Vagina (tissue), 2 donors: Measurements from ENCODE around the gene CFDP1. TPM values are rescaled to one million over a fixed set of nuclear protein-coding genes. Genes with fewer than 3 reads are reported as not detected.
"Not testable (repeated sequence)": the region's sequence is repeated elsewhere in the genome, so short reads cannot be mapped to it uniquely, and the experiment has no call there.

Experiments
- DNase-seq, 2 donors: peaks; one replicate each; pipeline ENCODE4 v3.0.0-alpha.2; 2017; ENCODE audit errors: extremely low spot score in 2 of 2
- H3K27ac ChIP-seq: fragments of 200-600 bp; sonication (generic); one replicate; pipeline ENCODE4 v1.5.1; 2019
- H3K27me3 ChIP-seq: fragments of 200-600 bp; sonication (generic); one replicate; pipeline ENCODE4 v1.5.1; 2019
- H3K36me3 ChIP-seq, 2 donors: fragments of 200-600 bp; sonication (generic); one replicate each; pipeline ENCODE4 v1.5.1; 2017 to 2019
- H3K4me1 ChIP-seq: fragments of 200-600 bp; sonication (generic); one replicate; pipeline ENCODE4 v1.5.1; 2019
- H3K4me3 ChIP-seq, 2 donors: fragments of 200-600 bp; sonication (generic); 1 replicate in 1 of 2; 2 replicates in 1 of 2; pipeline ENCODE4 v1.5.1; 2016 to 2019
- H3K9me3 ChIP-seq: fragments of 200-600 bp; sonication (generic); one replicate; pipeline ENCODE4 v1.5.1; 2019
- CTCF ChIP-seq, 3 experiments: fragments of 450-650 bp in 2 of 3; fragments of 200-600 bp in 1 of 3; sonication (generic) in 1 of 3; IDR thresholded peaks; one replicate each; pipeline ENCODE4 v1.5.1; 2017 to 2019; ENCODE audit warnings: antibody characterized with exemption in 3 of 3, mild to moderate bottlenecking in 2 of 3, moderate library complexity in 2 of 3
- POLR2A ChIP-seq, 2 donors: fragments of 450-650 bp; IDR thresholded peaks; one replicate each; pipeline ENCODE4 v1.6.1; 2017; ENCODE audit warnings: antibody characterized with exemption in 2 of 2, mild to moderate bottlenecking in 2 of 2, moderate library complexity in 2 of 2
- POLR2AphosphoS5 ChIP-seq, 2 donors: sonication (generic); formaldehyde crosslinking; IDR thresholded peaks; one replicate each; pipeline ENCODE4 v1.9.0; 2017; ENCODE audit warnings: antibody characterized with exemption in 2 of 2, mild to moderate bottlenecking in 2 of 2, low read depth in 1 of 2; ENCODE audit not compliant: insufficient read depth in 1 of 2
- intact Hi-C: fragments of 100-400 bp; cut with DNase I; formaldehyde crosslinking; loops from one replicate; pipeline ENCODE4 v1.15.1; 2023
- total RNA-seq: library from RNA; depleted of rRNA; stranded (reverse); fragments of >200 nt; gene quantifications from one replicate; pipeline ENCODE4 v1.2.3, GENCODE V29; 2016

CFDP1 gene
- total RNA-seq, 1 donor from 2014 or later: 45.7 TPM

- TF ChIP-seq CTCF (IDR thresholded peaks at IDR 0.05): no peak
- TF ChIP-seq POLR2AphosphoS5 (IDR thresholded peaks at IDR 0.05; ENCODE audit: insufficient read depth in 1 of 2, low read depth in 1 of 2): no peak
- TF ChIP-seq POLR2A (IDR thresholded peaks at IDR 0.05): no peak
- no peaks in the 10 kb centered on the region for H3K27me3 ChIP-seq
- no peak for DNase-seq
- intact Hi-C loops: no loop called here
- no peak overlapping the region for H3K27ac ChIP-seq
- H3K36me3 ChIP-seq: no peaks in the 10 kb centered on the region
- no peak overlapping the region for H3K4me3 ChIP-seq
- H3K9me3 ChIP-seq: no peaks in the 10 kb centered on the region
- H3K4me1 ChIP-seq: peaks cover 33% of the 10 kb centered on the region
Observed at GRCh38 chr16:75457485-75458021, 24.2 kb upstream of the CFDP1 start.

- intact Hi-C loops: no loop called here
- no peak for DNase-seq
- Histone ChIP-seq H3K4me3 (no peak overlapping the region), H3K9me3 (no peaks in the 10 kb centered on the region), H3K36me3 (no peaks in the 10 kb centered on the region), H3K4me1 (peaks cover 27% of the 10 kb centered on the region), H3K27me3 (no peaks in the 10 kb centered on the region), H3K27ac (no peak overlapping the region)
- TF ChIP-seq CTCF (IDR thresholded peaks at IDR 0.05) (no peak), POLR2AphosphoS5 (IDR thresholded peaks at IDR 0.05; ENCODE audit: insufficient read depth in 1 of 2, low read depth in 1 of 2) (no peak), POLR2A (IDR thresholded peaks at IDR 0.05) (no peak)
Observed at GRCh38 chr16:75456971-75457370, 23.7 kb upstream of the CFDP1 start.

DNA sequence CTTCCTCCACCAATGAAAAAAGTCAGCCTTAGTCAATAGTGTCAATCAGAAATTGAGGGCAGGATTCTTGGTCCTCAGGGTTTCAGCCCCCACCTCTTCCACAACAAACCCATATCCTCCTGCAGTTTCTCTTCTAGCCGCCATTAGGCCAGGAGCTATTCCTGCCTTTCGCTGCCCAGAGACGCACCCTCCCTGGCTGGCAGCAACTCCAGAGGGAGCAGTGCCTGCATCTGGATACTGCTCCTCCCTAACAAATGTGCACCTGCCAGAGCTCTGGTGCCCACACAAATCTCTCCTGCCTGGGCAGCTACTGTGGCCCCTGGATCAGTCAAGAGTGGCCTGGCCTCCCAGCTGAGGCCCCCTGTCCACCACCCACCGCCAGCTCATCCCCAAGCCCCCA lies 23.2 kb upstream of the CFDP1 start:
- H3K4me1 ChIP-seq: peaks cover 22% of the 10 kb centered on the region
- H3K27me3 ChIP-seq, H3K9me3 ChIP-seq, H3K27ac ChIP-seq, H3K36me3 ChIP-seq, H3K4me3 ChIP-seq, intact Hi-C loops, DNase-seq: not testable (repeated sequence)

DNA sequence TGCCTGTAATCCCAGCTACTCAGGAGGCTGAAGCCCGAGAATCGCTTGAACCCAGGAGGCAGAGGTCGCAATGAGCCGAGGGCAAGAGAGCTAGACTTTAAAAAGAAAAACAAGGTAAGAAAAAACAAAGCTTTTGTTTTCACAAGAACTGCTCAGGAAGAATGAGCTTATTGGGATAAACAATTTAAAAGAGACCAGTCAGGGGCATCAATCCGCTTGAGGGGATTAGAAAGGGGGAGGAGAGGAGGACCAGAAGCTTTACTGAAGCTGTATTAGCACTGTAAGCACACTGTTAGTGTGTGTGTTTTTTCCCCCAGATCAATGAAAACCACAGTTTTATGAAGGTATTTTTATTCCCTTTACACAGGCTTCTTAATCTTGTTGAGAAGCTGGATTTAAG lies 22.4 kb upstream of the CFDP1 start:
- Histone ChIP-seq H3K9me3 (no peaks in the 10 kb centered on the region), H3K4me1 (peaks cover 14% of the 10 kb centered on the region), H3K4me3 (no peak overlapping the region), H3K27me3 (no peaks in the 10 kb centered on the region), H3K36me3 (peaks cover 0 to 10% of the 10 kb centered on the region in 2 donors), H3K27ac (no peak overlapping the region)
- DNase-seq: no peak
- TF ChIP-seq POLR2A (IDR thresholded peaks at IDR 0.05) (no peak), POLR2AphosphoS5 (IDR thresholded peaks at IDR 0.05; ENCODE audit: insufficient read depth in 1 of 2, low read depth in 1 of 2) (no peak), CTCF (IDR thresholded peaks at IDR 0.05) (no peak)
- intact Hi-C loops: no loop called here

DNA sequence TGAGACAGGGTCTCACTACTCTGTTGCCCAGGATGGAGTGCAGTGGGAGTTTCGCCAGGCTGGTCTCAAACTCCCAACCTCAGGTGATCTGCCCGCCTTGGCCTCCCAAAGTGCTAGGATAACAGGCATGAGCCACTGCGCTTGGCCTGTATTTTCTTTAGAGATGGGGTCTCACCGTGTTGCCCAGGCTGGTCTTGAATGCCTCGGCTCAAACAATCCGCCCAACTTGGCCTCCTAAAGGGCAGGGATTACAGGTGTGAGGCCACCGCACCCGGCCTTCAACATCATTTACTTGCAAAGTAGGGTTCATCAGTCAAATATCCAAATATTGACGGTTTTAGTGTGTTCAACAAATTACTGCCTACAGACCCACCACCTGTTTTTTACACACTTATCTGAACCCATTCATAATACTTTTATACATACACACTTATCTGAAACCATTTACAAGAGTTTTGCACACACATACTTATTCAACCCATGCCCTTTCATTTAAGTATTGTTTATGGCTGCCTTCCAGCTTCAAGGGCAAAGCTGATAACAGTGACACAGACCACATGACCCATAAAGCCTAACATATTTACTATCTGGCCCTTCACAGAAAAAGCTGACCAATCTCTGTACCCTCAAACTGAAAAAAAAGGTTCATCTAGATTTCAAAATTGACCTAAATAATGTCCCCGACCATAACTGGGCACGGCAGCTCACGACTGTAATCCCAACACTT lies 19.3 kb upstream of the CFDP1 start:
- Histone ChIP-seq H3K9me3 (no peaks in the 10 kb centered on the region), H3K4me1 (peaks cover under 1% of the 10 kb centered on the region), H3K4me3 (no peak overlapping the region), H3K36me3 (peaks cover 0 to 22% of the 10 kb centered on the region in 2 donors), H3K27me3 (no peaks in the 10 kb centered on the region), H3K27ac (no peak overlapping the region)
- TF ChIP-seq POLR2AphosphoS5 (IDR thresholded peaks at IDR 0.05; ENCODE audit: insufficient read depth in 1 of 2, low read depth in 1 of 2) (no peak), POLR2A (IDR thresholded peaks at IDR 0.05) (no peak), CTCF (IDR thresholded peaks at IDR 0.05) (no peak)
- intact Hi-C loops: no loop called here
- no peak for DNase-seq
